Heart left ventricle (tissue), 16 donors: Measurements from ENCODE around the gene ATP8A1. TPM values are rescaled to one million over a fixed set of nuclear protein-coding genes. Genes with fewer than 3 reads are reported as not detected.

ENCODE experiments used
- ATAC-seq, 4 donors: fragments of 200-7000 bp; cut with Tn5 transposase; one replicate each; pipeline ENCODE4 v1.9.1; 2020 to 2022; ENCODE audit warnings: moderate library complexity in 4 of 4, mild to moderate bottlenecking in 3 of 4, moderate number of reproducible peaks in 1 of 4
- DNase-seq, 5 donors: peaks; one replicate each; pipeline ENCODE4 v3.0.0-alpha.2; 2020
- H3K27ac ChIP-seq, 12 donors: fragments of 200-600 bp; sonication (generic) in 4 of 12; one replicate each; pipeline versions ENCODE4 v1.5.0 to v1.8.0; 2016 to 2022; ENCODE audit warnings: mild to moderate bottlenecking in 2 of 12
- H3K27me3 ChIP-seq, 9 donors: fragments of 200-600 bp; sonication (generic) in 2 of 9; one replicate each; pipeline versions ENCODE4 v1.5.1 to v1.8.0; 2016 to 2022; ENCODE audit warnings: mild to moderate bottlenecking in 3 of 9
- H3K36me3 ChIP-seq, 9 donors: fragments of 200-600 bp; sonication (generic) in 2 of 9; one replicate each; pipeline versions ENCODE4 v1.5.0 to v1.8.0; 2018 to 2022; ENCODE audit warnings: mild to moderate bottlenecking in 2 of 9
- H3K4me1 ChIP-seq, 12 donors: fragments of 200-600 bp; sonication (generic) in 4 of 12; one replicate each; pipeline versions ENCODE4 v1.5.0 to v1.8.0; 2016 to 2022; ENCODE audit warnings: mild to moderate bottlenecking in 3 of 12
- H3K4me3 ChIP-seq, 12 donors: fragments of 200-600 bp; sonication (generic) in 4 of 12; one replicate each; pipeline versions ENCODE4 v1.5.0 to v1.8.0; 2017 to 2022; ENCODE audit warnings: mild to moderate bottlenecking in 9 of 12, moderate library complexity in 4 of 12
- H3K9me3 ChIP-seq, 12 donors: fragments of 200-600 bp; sonication (generic) in 4 of 12; one replicate each; pipeline versions ENCODE4 v1.5.0 to v1.8.0; 2016 to 2022; ENCODE audit warnings: mild to moderate bottlenecking in 1 of 12
- CTCF ChIP-seq, 12 donors: fragments of 200-600 bp; sonication (generic) in 4 of 12; IDR thresholded peaks; one replicate each; pipeline versions ENCODE4 v1.5.0 to v1.8.0; 2018 to 2022; ENCODE audit warnings: antibody characterized with exemption in 12 of 12, mild to moderate bottlenecking in 5 of 12
- POLR2A ChIP-seq, 2 donors: fragments of 450-650 bp; IDR thresholded peaks; one replicate each; pipeline ENCODE4 v1.6.1; 2017; ENCODE audit warnings: antibody characterized with exemption in 2 of 2, mild to moderate bottlenecking in 2 of 2, moderate library complexity in 2 of 2
- WGBS, 4 donors: extraction: QIAGEN DNeasy Blood & Tissue Kit in 2 of 4; methylation state at CpG; one replicate each; pipeline versions ENCODE4 v1.1.5 to v1.1.7; 2013 to 2018; 5-methylcytosine and 5-hydroxymethylcytosine counted together
- intact Hi-C, 10 donors: fragments of 100-400 bp; cut with DNase I; formaldehyde crosslinking; loops; one replicate each; pipeline versions ENCODE4 v1.11.1 to v1.14.2; 2022
- polyA plus RNA-seq, 2 donors: library from polyadenylated mRNA; stranded (reverse); fragments of 200-250 nt; gene quantifications; one replicate each; pipeline ENCODE4 v1.2.3, GENCODE V29; 2013
- total RNA-seq, 9 donors: library from RNA; depleted of rRNA in 2 of 9; stranded (reverse); fragments of >200 nt in 2 of 9; fragmentation: NEBNext Ultra II Directional in 3 of 9; extraction: Animal tissue kit (Norgen Biotek cat#: 25700) in 3 of 9; gene quantifications; one replicate each; pipeline versions ENCODE4 v1.1.0 to v1.2.4, GENCODE V29; 2016 to 2023
- donor health status: ischemic (EF 13 %, LVEDD 7.1; RV severe dilation, severe dysfunction).
- donor health status: healthy with polysubstance abuse.
- donor health status: DM: no; HTN: yes; CAD: no.
- donor health status: DM: no; HTN: no; CAD: no.
- donor health status: ischemic (EF 25% LVEDD 6.9; RV normal size, moderate dysfunction).
- donor health status: ischemic (EF 25% LVEDD 5.7; RV mildly dilated, moderate dysfunction).
- donor health status: healthy.
- donor health status: DM: yes; HTN: yes; CAD: no.
- donor health status: ischemic (EF 35%, LVEDD 5.7; RV mildly dilated, moderate dysfunction).
- donor health status: nonischemic (EF 11% LVEDD 7.7; RV severe dilation, severe dysfunction).
- donor health status: DM: yes; HTN: yes; CAD: no.
- donor health status: PGD.
- donor health status: ischemic (EF 29% LVEDD 5.4; RV normal size, mild dysfunction).
- donor health status: nonischemic (EF 23%, LVEDD 6.1; RV moderate dilation, normal function).

The ATP8A1 gene
- total and polyA plus RNA-seq, 11 donors, result 4.6 to 29.7 (median 16.2) TPM

DNA sequence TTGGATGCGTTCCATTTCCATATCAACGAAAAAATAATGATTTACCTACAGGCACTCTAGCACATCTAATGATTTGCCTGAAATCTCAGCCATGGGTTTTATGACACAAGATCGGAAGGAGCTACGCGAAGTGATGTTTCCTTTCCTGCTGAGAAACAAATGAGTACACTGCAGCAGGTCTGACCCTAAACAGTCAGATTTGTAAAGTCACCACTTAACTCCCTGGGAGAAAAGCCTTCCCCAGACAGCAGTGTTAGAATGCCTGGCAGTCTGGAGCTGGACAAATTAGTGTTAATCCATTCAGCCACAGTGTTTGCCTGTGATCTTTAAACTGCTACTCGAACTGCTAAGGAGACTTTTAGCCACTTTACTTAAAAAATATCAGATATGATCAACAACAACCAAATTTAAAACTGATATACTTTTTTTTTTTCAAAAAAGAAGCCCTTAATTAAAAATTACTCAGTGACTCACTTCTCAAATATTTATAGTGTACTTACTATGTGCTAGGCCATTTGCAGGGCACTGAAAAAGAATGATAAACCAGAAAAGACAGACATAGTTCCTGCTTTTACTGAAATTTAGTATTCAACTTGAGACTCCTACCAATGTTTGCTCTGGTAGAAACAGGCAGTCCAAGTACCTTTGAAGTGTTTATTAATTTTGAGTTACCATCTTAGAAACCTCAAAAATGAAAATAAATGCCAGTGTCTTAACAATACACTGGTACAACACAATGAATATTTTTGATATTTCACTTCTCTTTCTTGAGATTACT is 155.1 kb downstream of the ATP8A1 start:
- no peaks in the 10 kb centered on the region for H3K9me3 ChIP-seq
- intact Hi-C loops, result no loop called here
- ATAC-seq (no peak), DNase-seq (no peak)
- no peak overlapping the region for H3K27ac ChIP-seq
- no peak overlapping the region for H3K4me3 ChIP-seq
- H3K36me3 ChIP-seq, result peaks cover 0 to 37% (median 21%) of the 10 kb centered on the region in 9 donors
- H3K27me3 ChIP-seq, result no peaks in the 10 kb centered on the region
- H3K4me1 ChIP-seq, result no peaks in the 10 kb centered on the region
- 74 to 85% (median 77%) methylated on average over 6 of the region's 6 CpGs for WGBS, 4 donors
- no peak for TF ChIP-seq CTCF (IDR thresholded peaks at IDR 0.05)

DNA sequence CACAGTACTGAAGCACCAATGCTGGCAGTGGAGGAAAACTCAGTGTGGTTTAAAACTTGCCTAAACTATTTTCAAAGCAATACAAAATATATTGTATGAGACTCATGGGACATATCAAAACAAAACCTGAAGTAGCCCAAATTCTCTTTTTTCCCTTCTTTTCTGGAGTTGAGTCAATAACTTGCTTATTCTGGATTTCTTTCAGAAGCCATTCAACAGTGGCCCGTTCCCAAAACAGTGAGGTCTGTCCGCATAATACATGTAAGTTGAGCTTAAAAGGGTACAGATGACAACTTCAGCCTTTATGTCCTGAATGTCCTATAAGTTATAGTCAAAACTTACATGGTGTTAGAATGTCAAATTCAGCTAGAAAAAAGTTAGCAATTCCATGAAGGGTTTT is 158.9 kb downstream of the ATP8A1 start:
- Histone ChIP-seq H3K36me3 (peaks cover 0 to 11% (median 2%) of the 10 kb centered on the region in 9 donors), H3K27me3 (no peaks in the 10 kb centered on the region), H3K4me3 (no peak overlapping the region), H3K9me3 (no peaks in the 10 kb centered on the region), H3K4me1 (no peaks in the 10 kb centered on the region), H3K27ac (no peak overlapping the region)
- WGBS, 4 donors, result 75 to 86% (median 83%) methylated on average over 2 of the region's 2 CpGs
- ATAC-seq, result no peak
- no peak for DNase-seq
- intact Hi-C loops, result no loop called here
- no peak for TF ChIP-seq CTCF (IDR thresholded peaks at IDR 0.05)
- TF ChIP-seq POLR2A (IDR thresholded peaks at IDR 0.05), result no peak

DNA sequence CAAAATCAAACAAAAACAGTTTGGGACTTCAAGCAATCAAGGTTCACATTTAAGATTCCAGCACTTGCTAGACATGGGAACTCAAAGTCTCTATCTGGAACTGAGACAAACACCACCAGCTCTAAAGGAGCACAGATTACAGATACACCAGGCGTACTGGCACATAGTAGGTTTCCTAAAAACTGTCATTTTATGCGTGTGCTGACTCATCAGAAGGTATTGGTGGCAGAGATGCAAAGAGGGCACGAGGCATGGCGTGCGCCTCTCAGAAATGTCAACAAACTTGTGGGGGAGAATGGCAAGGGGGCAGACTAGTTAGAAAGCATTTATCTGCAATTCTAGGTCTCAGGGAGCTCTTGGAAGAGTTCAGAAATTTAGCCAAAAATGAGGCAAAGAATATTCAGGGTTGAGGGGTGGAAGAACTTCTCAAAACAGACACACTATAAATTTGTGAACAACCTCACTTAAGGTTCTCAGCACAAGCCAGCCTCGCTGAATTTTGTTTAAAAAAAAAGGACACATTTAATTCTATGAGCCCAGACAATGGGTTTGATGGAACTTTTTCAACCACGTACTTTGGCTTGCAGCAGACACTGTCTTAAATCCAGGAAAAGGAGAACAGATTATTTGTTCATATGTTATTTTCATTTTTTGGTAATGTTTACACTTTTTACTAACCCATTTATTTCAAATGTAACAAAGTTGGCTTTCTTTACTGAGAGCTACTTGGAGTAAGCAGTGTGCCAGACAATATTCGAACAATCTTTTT is 159.6 kb downstream of the ATP8A1 start:
- Histone ChIP-seq H3K4me1 (no peaks in the 10 kb centered on the region), H3K9me3 (no peaks in the 10 kb centered on the region), H3K27ac (no peak overlapping the region), H3K4me3 (no peak overlapping the region), H3K27me3 (no peaks in the 10 kb centered on the region), H3K36me3 (peaks cover 0 to 4% (median 0%) of the 10 kb centered on the region in 9 donors)
- no peak for ATAC-seq
- TF ChIP-seq CTCF (IDR thresholded peaks at IDR 0.05), result no peak
- DNase-seq, result no peak
- intact Hi-C loops, result no loop called here
- WGBS, 4 donors, result 86 to 89% (median 87%) methylated on average over 8 of the region's 8 CpGs

- intact Hi-C loops, result no loop called here
- Histone ChIP-seq H3K27ac (no peak overlapping the region), H3K27me3 (no peaks in the 10 kb centered on the region), H3K9me3 (no peaks in the 10 kb centered on the region), H3K4me3 (no peak overlapping the region), H3K4me1 (no peaks in the 10 kb centered on the region), H3K36me3 (peaks cover 0 to 3% (median 0%) of the 10 kb centered on the region in 9 donors)
- ATAC-seq, result no peak
- DNase-seq, result no peak
- 58 to 69% (median 60%) methylated on average over 7 of the region's 7 CpGs for WGBS, 4 donors
- no peak for TF ChIP-seq CTCF (IDR thresholded peaks at IDR 0.05)
- no peak for TF ChIP-seq POLR2A (IDR thresholded peaks at IDR 0.05)
These were observed 163.9 kb downstream of the ATP8A1 start for GRCh38 chr4:42492962-42493361.
